Adrenal gland (tissue), 5 donors: Measurements from ENCODE around the gene CKMT2.

ENCODE experiments used
- CTCF ChIP-seq, 6 experiments: fragments of 450-650 bp in 4 of 6; fragments of 200-600 bp in 2 of 6; sonication (generic) in 1 of 6; IDR thresholded peaks; 1 replicate in 5 of 6; 2 replicates in 1 of 6; pipeline versions ENCODE4 v1.5.1 to v1.8.0; 2016 to 2021; ENCODE audit warnings: antibody characterized with exemption in 6 of 6, mild to moderate bottlenecking in 2 of 6, moderate library complexity in 1 of 6
- POLR2A ChIP-seq, 2 donors: fragments of 450-650 bp; IDR thresholded peaks; one replicate each; pipeline ENCODE4 v1.6.1; 2017; ENCODE audit warnings: antibody characterized with exemption in 2 of 2, mild to moderate bottlenecking in 2 of 2, moderate library complexity in 1 of 2
- donor health status: DM: no; HTN: no; CAD: no.

- TF ChIP-seq CTCF (IDR thresholded peaks at IDR 0.05), result no peak
- TF ChIP-seq POLR2A (IDR thresholded peaks at IDR 0.05), result no peak
Measured at GRCh38 chr5:81208904-81209303, 24.2 kb upstream of the CKMT2 start.
